Heart right ventricle (tissue), 16 donors: ENCODE results near the gene WWTR1. TPM values are rescaled to one million over a fixed set of nuclear protein-coding genes. Genes with fewer than 3 reads are reported as not detected.

ENCODE experiments used
- ATAC-seq, 8 donors: fragments of 200-7000 bp; cut with Tn5 transposase; one replicate each; pipeline ENCODE4 v1.9.1; 2020; ENCODE audit warnings: mild to moderate bottlenecking in 8 of 8, moderate library complexity in 8 of 8, moderate number of reproducible peaks in 1 of 8
- DNase-seq, 2 donors: peaks; one replicate each; pipeline ENCODE4 v3.0.0-alpha.2; 2020
- H3K27ac ChIP-seq, 10 donors: fragments of 200-600 bp; sonication (generic) in 2 of 10; one replicate each; pipeline versions ENCODE4 v1.5.0 to v1.8.0; 2020 to 2022; ENCODE audit warnings: mild to moderate bottlenecking in 3 of 10
- H3K27me3 ChIP-seq, 7 donors: fragments of 200-600 bp; one replicate each; pipeline ENCODE4 v1.8.0; 2021 to 2022; ENCODE audit warnings: mild to moderate bottlenecking in 2 of 7
- H3K36me3 ChIP-seq, 9 donors: fragments of 200-600 bp; sonication (generic) in 1 of 9; one replicate each; pipeline versions ENCODE4 v1.5.0 to v1.8.0; 2020 to 2022; ENCODE audit warnings: mild to moderate bottlenecking in 2 of 9
- H3K4me1 ChIP-seq, 9 donors: fragments of 200-600 bp; sonication (generic) in 1 of 9; one replicate each; pipeline versions ENCODE4 v1.5.0 to v1.8.0; 2020 to 2022; ENCODE audit warnings: mild to moderate bottlenecking in 4 of 9
- H3K4me3 ChIP-seq, 10 donors: fragments of 200-600 bp; sonication (generic) in 2 of 10; one replicate each; pipeline versions ENCODE4 v1.5.0 to v1.8.0; 2020 to 2022; ENCODE audit warnings: mild to moderate bottlenecking in 7 of 10, moderate library complexity in 2 of 10
- H3K9me3 ChIP-seq, 11 donors: fragments of 200-600 bp in 10 of 11; sonication (generic) in 2 of 11; one replicate each; pipeline versions ENCODE4 v1.5.0 to v1.8.0; 2013 to 2022; ENCODE audit warnings: mild to moderate bottlenecking in 2 of 11, control low read depth in 1 of 11, moderate library complexity in 1 of 11
- CTCF ChIP-seq, 9 donors: fragments of 200-600 bp; sonication (generic) in 2 of 9; IDR thresholded peaks; one replicate each; pipeline versions ENCODE4 v1.5.0 to v1.8.0; 2021 to 2022; ENCODE audit warnings: antibody characterized with exemption in 9 of 9, mild to moderate bottlenecking in 5 of 9, moderate library complexity in 1 of 9
- WGBS, 2 donors: extraction: QIAGEN DNeasy Blood & Tissue Kit; methylation state at CpG; one replicate each; pipeline ENCODE4 v1.1.7; 2013; ENCODE audit warnings: inconsistent platforms in 1 of 2; 5-methylcytosine and 5-hydroxymethylcytosine counted together
- intact Hi-C, 10 donors: fragments of 100-400 bp; cut with DNase I; formaldehyde crosslinking; loops; one replicate each; pipeline versions ENCODE4 v1.11.1 to v1.14.2; 2022
- polyA plus RNA-seq, 2 donors: library from polyadenylated mRNA; stranded (reverse); fragments of 200-250 nt; gene quantifications; one replicate each; pipeline ENCODE4 v1.2.3, GENCODE V29; 2013
- total RNA-seq, 10 donors: library from RNA; stranded (reverse); fragmentation: NEBNext Ultra II Directional in 3 of 10; extraction: Animal tissue kit (Norgen Biotek cat#: 25700) in 3 of 10; gene quantifications; one replicate each; pipeline versions ENCODE4 v1.2.1 to v1.2.4, GENCODE V29; 2021 to 2023
- donor health status: Arrhythmogenic right ventricular cardiomyopathy.
- donor health status: ischemic (EF 13 %, LVEDD 7.1; RV severe dilation, severe dysfunction).
- donor health status: healthy with polysubstance abuse.
- donor health status: DM: no; HTN: yes; CAD: no.
- donor health status: DM: no; HTN: no; CAD: no.
- donor health status: ischemic (EF 25% LVEDD 6.9; RV normal size, moderate dysfunction).
- donor health status: ischemic (EF 25% LVEDD 5.7; RV mildly dilated, moderate dysfunction).
- donor health status: healthy.
- donor health status: DM: yes; HTN: yes; CAD: no.
- donor health status: Ischemic cardiomyopathy.
- donor health status: ischemic (EF 35%, LVEDD 5.7; RV mildly dilated, moderate dysfunction).
- donor health status: nonischemic (EF 11% LVEDD 7.7; RV severe dilation, severe dysfunction).
- donor health status: DM: yes; HTN: yes; CAD: no.
- donor health status: PGD.
- donor health status: ischemic (EF 29% LVEDD 5.4; RV normal size, mild dysfunction).
- donor health status: nonischemic (EF 23%, LVEDD 6.1; RV moderate dilation, normal function).

The WWTR1 gene
- total and polyA plus RNA-seq, 12 donors = 19.5 to 78.6 (median 40.3) TPM

- Histone ChIP-seq H3K4me3 (peak overlapping the region; percentile 45 to 96 (median 87)), H3K9me3 (no peaks in the 10 kb centered on the region), H3K27me3 (peaks cover 0 to 58% (median 0%) of the 10 kb centered on the region in 7 donors), H3K36me3 (peaks cover 0 to 12% (median 0%) of the 10 kb centered on the region in 9 donors), H3K27ac (peak overlapping the region; percentile 95 to 99 (median 98)), H3K4me1 (peaks cover 2 to 45% (median 36%) of the 10 kb centered on the region in 9 donors)
- intact Hi-C loops = loop anchor here (2.0 to 10.0 kb wide), 13 partner anchors 42 to 134 kb away; no protein-coding TSS in a partner anchor
- DNase-seq (peak in 1 of 2 donors; percentile 57), ATAC-seq (peak; percentile 5 to 38 (median 32))
- TF ChIP-seq CTCF (IDR thresholded peaks at IDR 0.05) = no peak
- WGBS, 2 donors = 33 to 34% methylated on average over 24 of the region's 24 CpGs
Measured at GRCh38 chr3:149658744-149659497, 1.1 kb upstream of the WWTR1 start.

GRCh38 chr3:149657321-149657925, 402 bp downstream of the WWTR1 start:
- H3K27ac ChIP-seq = peak overlapping the region; percentile 95 to 99 (median 98)
- peaks cover 0 to 58% (median 0%) of the 10 kb centered on the region in 7 donors for H3K27me3 ChIP-seq
- peak overlapping the region; percentile 45 to 96 (median 87) for H3K4me3 ChIP-seq
- no peak for TF ChIP-seq CTCF (IDR thresholded peaks at IDR 0.05)
- ATAC-seq (peak; percentile 38 to 73 (median 53)), DNase-seq (peak in 1 of 2 donors; percentile 44)
- H3K36me3 ChIP-seq = peaks cover 0 to 24% (median under 1%) of the 10 kb centered on the region in 9 donors
- no peaks in the 10 kb centered on the region for H3K9me3 ChIP-seq
- intact Hi-C loops = loop anchor here (2.0 to 10.0 kb wide), 13 partner anchors 40 to 133 kb away; no protein-coding TSS in a partner anchor
- H3K4me1 ChIP-seq = peaks cover 2 to 59% (median 48%) of the 10 kb centered on the region in 9 donors
- 0 to 1% methylated on average over 41 of the region's 41 CpGs for WGBS, 2 donors

GRCh38 chr3:149655826-149656574, 1.8 kb downstream of the WWTR1 start:
- peak in 1 of 9 donors; percentile 11 for TF ChIP-seq CTCF (IDR thresholded peaks at IDR 0.05)
- peaks cover 2 to 66% (median 53%) of the 10 kb centered on the region in 9 donors for H3K4me1 ChIP-seq
- peak overlapping the region; percentile 37 to 99 (median 98) for H3K27ac ChIP-seq
- intact Hi-C loops = loop anchor here (2.0 to 10.0 kb wide), 13 partner anchors 39 to 131 kb away; no protein-coding TSS in a partner anchor
- DNase-seq (no peak), ATAC-seq (no peak)
- H3K4me3 ChIP-seq = peak overlapping the region; percentile 45 to 96 (median 87)
- 4 to 10% methylated on average over 2 of the region's 2 CpGs for WGBS, 2 donors
- H3K36me3 ChIP-seq = peaks cover 0 to 35% (median 11%) of the 10 kb centered on the region in 9 donors
- H3K9me3 ChIP-seq = no peaks in the 10 kb centered on the region
- peaks cover 0 to 54% (median 0%) of the 10 kb centered on the region in 7 donors for H3K27me3 ChIP-seq
